COR-L47 (cell line): ENCODE data around the gene DSP.

Source experiments
- DNase-seq: peaks from one replicate; lab custom pipeline; 2025; lab: John Stamatoyannopoulos, UW

Gene DSP

GRCh38 chr6:7538484-7538883 lies 3.0 kb upstream of the DSP start:
- no peak for DNase-seq

- no peak for DNase-seq
These were observed 876 bp upstream of the DSP start for GRCh38 chr6:7540595-7540994.

GRCh38 chr6:7542065-7542873 lies 798 bp downstream of the DSP start:
- DNase-seq, result no peak

DNA sequence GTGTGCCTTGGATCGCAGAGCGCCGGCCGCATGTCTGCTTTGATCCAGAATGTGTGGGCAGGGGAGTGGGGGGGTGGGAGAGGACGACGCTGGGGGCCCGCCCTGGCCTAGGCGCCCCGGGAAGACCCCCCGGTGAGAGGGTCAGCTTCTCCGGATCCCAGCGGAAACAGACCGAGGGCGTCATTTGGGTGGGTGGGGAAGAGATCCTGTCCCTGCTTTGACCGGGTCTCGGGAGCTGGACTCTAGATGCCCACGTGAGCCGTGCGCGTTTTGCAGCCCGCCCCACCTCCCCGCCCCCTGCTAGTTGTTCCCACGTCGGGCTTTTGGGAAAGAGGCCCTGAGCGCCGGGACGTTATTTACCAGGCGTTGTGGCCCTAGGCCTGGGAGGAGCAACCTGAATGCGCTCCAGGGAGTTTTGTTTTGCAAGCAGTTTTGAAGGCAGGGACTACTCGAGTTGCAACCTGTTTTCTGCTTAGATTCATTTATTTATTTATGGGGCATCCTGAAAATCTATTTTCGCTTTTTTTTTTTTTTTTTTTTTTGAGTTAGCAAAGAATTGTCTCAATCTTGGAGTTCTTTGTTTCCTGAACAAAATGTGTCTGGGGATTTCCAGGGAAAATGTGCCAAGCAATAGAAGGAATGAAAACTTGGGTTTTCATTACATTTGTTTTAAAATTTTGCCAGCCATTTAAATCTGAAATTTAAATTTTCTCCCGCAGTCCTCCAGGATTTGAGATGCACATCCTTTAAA lies 1.6 kb downstream of the DSP start:
- peak; percentile 79 for DNase-seq

DNA sequence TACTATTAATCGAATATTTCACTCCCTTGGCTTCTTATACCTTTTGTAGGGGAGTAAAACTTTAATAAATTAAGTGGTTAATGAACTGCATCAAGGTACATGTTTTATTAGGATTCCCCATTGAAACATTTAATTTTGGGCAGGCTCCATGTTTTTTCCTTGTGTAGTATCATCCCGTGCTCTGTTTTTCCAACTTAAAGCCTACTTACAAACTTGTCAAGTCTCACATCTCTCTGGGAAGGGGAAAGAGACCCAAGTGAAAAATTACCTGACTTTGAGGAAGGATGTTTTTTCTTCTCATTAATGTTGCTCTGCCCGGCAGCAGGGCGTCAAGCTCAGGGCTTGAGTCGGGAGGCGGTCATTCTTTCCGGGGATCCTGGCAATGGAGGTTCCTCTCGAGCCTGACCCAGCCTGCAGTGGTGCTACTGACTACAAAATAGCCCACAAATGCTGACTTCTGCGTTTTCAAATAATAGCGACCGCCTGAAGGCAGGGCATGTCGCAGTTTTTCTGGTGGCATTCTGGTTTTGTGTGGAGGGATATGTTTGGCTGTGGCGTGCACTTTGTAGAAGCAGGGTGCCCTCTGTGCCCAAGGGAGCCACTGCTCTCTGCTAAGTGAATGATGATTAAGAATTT lies 2.4 kb downstream of the DSP start:
- DNase-seq, result no peak

DNA sequence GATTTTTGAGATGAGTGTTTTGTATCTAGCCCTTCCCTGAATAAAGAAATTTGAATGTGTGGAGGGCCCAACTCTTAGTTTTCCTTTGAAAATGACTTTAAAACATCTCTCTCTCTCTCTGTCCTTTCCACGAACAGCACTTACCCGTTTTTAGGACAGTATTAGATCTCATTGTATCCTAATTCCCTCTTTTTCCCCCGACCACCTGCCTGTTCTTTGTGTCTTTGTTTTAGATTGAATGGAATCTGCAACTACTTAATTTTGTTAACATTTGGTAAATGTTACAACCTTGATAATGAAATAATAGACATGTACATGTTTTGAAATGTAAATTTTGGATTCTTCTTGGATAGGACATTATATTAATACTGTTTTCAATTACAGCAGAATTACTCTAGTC lies 3.1 kb downstream of the DSP start:
- DNase-seq, result no peak

- no peak for DNase-seq
These were observed 4.0 kb downstream of the DSP start for GRCh38 chr6:7545316-7546019.

GRCh38 chr6:7546020-7546369 lies 4.5 kb downstream of the DSP start:
- no peak for DNase-seq

- DNase-seq, result no peak
These were observed 4.9 kb downstream of the DSP start for GRCh38 chr6:7546383-7546782.

GRCh38 chr6:7546896-7547295 lies 5.4 kb downstream of the DSP start:
- no peak for DNase-seq

- no peak for DNase-seq
These were observed 5.8 kb downstream of the DSP start for GRCh38 chr6:7547315-7547714.

- no peak for DNase-seq
These were observed 8.9 kb downstream of the DSP start for GRCh38 chr6:7550433-7550801.

DNA sequence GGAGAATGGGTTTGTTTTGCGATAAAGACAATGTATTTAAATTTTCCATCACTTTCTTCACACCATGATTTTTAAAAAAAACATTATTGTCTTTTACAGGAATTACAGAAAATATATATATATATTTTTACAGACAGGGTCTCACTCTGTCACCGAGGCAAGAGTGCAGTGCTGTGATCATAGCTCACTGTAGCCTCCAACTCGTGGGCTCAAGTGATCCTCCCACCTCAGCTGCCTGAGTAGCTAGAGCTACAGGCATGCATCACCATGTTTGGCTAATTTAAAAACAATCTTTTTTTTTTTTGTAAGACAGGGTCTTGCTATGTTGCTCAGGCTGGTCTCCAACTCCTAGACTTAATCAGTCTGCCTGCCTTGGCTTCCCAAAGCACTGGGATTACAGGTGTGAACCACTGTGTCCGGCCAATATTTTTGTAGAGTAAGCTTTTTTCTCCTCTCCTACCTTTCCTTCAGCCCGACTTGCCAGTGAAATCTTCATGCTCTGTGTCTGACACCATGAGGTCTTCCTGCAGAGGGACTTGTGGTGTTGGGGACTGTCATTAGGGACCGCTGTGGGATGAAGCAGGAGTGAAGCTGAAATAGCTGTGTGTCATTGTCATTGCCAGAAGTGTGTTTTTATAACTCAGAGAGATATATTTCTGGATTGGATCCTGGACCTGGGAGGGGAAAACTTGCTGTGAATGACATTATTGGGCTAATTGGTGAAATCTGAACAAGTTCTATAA lies 13.2 kb downstream of the DSP start:
- DNase-seq, result no peak

DNA sequence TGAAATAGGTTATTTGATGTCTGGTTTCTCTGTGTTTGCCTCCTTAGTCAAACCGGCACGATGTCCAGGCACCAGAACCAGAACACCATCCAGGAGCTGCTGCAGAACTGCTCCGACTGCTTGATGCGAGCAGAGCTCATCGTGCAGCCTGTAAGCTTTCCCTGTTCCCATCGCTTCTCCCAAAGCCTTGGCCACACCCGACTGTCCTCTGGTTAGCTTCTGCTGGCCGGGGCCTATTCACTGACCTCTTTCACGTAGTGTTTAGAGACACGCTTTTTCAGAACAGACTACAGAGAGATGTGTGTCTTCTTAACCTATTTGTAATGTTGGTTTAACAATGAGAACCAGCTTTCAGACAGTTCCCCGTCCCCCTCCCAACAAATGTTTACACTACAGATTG lies 14.2 kb downstream of the DSP start:
- no peak for DNase-seq

DNA sequence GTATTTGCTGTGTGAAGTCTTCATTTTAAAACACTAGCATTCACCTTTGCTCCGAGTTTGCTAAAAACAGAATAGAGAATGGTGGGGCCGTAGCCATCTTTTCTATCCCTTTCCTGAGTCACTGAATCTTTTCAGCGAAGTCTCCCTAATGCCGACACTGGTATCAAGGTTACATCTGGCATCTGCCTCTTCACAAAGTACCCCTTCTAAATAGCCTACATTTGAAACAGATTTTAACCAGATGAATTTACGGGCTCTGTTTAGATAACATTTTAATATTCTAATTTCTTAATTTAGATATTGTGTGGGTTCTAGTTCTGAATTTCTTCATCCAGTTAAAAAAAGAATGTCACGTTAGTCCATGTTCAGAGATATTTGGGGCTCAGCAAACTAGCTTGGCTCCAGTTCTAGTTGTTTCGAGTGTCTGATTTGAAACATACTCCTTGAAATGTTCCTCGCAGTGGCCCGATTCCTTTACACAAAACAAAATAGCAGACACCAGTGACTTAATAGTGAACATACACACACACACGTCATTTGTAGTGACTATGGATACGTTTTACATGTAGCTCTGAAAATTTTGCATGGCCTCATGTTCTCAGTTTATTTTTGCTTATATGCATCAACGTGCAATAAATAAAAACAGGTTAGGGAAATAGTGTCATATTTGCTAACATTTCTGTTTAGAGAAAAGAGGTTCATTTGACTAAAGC lies 15.1 kb downstream of the DSP start:
- no peak for DNase-seq

GRCh38 chr6:7557652-7558051 lies 16.2 kb downstream of the DSP start:
- DNase-seq, result no peak

GRCh38 chr6:7558781-7559180 lies 17.3 kb downstream of the DSP start:
- no peak for DNase-seq

DNA sequence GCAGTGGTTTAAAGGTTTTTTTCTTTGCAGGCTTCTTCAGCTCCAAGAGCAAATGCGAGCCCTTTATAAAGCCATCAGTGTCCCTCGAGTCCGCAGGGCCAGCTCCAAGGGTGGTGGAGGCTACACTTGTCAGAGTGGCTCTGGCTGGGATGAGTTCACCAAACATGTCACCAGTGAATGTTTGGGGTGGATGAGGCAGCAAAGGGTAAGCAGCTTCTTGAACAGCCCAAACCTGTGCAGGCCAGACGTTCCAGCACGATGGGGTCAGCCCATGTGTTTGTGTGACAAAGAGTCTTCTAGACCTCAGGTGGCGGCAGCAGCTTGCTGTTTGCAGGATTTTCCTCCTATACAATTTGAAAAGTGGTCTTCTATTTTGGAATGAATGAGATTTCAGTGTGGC lies 17.7 kb downstream of the DSP start:
- DNase-seq, result no peak

DNA sequence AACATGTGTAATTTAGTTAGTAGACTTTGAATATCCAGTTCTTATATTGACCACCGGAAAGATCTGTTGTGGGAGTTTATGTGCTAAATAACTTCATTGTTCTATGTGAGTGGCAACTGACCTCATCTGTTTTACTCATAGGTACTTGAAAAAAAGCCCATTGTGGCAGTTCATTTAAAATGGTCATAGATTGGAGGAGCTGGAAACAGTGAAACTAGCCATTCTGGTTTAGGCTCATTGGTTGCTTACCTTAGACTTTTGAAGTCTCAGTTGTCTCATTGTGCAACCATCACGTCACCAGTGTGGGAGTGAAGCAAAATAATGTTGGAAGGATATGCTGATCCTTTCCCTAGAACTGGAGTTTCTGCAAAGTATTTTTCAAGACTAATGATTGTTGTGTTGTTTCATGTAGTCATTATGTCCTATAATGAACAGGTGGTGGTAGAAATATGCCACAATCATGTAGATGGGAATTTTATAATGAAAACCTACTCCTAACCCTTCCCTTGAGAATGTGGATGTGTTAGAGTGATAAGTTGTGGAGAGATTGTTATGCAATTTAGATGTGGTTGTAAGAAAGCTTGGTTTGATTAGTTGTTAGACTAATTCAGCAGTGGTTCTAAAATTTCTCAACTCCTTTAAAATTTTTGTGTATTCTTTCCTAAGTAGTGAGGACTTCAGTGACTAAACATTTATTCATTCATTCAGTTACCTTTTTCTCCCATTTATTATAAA lies 18.3 kb downstream of the DSP start:
- DNase-seq, result no peak

DNA sequence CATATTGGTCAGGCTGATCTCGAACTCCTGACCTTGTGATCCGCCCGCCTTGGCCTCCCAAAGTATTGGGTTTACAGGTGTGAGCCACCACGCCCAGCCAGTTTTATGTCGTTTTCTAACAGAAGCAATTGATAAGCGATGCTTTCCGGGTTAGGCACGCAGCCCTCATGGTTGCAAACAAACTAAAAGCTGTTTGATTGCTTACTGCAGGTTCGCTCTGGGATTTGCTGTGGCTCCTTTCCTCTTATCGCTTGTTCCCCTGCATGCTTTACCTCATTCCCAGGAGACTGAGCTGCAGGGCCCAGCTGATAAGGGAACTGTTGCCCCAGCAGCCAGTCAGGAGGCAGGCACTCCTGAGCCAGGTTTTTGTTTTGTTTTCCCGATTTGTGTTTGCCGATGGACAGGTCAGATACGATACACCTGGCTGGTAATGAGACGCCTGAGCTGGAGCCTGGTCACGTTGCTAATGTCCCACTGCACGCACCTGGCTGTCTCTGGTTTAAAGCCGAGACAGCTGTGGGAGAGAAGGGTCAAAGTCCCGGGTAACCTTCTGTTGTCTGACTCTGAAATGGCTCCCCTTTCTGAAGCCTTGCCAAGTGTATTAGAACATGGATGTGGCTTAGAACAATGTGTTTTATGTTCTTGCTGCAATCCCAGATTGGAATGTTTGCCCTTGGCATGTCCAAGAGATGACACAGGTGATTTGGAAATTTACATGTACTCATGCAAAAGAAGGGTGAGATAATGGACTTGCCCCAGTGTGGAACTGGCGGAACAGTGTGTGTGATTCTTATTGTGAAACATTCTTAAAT lies 19.9 kb downstream of the DSP start:
- peak; percentile 91 for DNase-seq
